Measurements from ENCODE around the gene NUDT16L1.
A peak's percentile ranks its signal among the peaks of the same experiment; 100 is the strongest.

The NUDT16L1 gene

DNA sequence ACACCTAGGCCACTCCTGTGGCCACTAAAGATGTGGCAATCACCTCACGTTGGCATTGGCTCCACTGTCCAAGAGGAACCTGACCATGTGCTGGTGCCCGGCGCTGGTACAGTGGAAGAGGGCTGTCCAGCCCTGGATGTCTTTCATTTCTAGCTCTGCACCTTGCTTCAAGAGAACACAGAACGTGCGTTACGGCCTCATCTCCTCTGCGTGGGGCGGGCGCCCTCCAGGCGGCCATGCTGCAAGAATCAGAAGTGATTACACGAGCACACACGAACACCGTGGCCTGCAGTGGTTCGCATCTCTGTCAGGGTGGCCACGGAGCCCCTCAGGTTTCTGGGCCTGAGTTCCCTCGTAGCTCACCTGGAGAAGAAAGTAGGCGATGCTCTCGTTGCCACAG lies 33.3 kb downstream of the NUDT16L1 start:
- no peak for TF ChIP-seq GATA2 (IDR thresholded peaks at IDR 0.05; ENCODE audit: low read depth, low read length)
- TF ChIP-seq GATA3 (IDR thresholded peaks at IDR 0.05; ENCODE audit: low read depth, low read length): no peak

DNA sequence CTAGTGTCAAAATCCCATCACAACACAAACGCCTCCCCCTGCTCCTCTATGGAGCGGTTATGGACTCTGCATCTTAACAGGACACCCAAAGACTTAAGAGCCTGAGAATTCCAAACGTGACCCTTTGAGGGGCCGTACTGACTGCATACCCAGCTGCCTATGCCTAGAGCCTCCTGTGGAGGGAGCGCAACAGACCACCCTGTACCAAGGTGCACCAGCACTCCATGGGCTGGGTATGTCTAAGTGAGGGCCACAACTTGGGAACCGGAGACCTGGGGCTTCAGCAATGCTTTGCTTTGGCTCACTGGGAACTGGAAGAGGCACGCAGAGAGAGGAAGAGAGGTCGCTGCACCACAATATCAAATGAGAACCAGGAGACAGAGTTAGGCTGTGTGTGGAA lies 35.3 kb downstream of the NUDT16L1 start:
- no peak for TF ChIP-seq GATA3 (IDR thresholded peaks at IDR 0.05; ENCODE audit: low read depth, low read length)
- TF ChIP-seq GATA2 (IDR thresholded peaks at IDR 0.05; ENCODE audit: low read depth, low read length): no peak

DNA sequence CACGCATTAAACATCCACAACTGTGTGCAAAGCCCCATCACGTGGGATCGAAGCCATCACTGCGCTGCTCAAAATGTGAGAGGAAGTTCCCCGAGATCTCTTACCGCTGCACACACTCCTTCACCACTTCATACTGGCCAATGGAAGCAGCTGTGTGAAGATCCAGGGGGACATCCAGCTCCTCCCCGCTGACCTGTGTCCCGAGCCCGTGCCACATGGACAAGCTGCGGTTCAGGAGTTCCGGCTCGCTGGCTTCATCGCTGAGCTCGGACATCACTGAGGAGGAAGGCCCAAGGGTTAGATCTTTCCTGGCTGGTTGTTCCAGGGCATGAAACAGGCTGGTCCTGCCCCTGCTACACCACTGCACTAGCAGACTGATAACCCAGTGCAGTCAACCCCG lies 36.5 kb downstream of the NUDT16L1 start:
- TF ChIP-seq GATA2 (IDR thresholded peaks at IDR 0.05; ENCODE audit: low read depth, low read length): no peak
- TF ChIP-seq GATA3 (IDR thresholded peaks at IDR 0.05; ENCODE audit: low read depth, low read length): no peak

DNA sequence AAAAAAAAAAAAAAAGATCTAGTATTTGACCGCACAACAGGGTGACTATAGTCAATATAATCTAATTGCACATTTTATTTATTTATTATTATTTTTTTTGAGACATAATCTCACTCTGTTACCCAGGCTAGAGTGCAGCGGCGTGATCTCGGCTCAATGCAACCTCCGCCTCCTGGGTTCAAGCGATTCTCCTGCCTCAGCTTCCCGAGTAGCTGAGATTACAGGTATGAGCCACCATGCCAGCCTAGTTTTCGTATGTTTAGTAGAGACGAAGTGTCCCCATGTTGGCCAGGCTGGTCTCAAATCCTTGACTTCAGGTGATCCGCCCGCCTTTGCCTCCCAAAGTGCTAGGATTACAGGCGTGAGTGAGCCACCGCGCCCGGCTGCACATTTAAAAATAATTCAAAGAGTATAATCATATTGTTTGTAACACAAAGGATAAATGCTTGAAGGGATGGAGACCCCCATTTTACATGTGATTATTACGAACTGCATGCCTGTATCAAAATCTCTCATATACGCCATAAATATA lies 39.9 kb downstream of the NUDT16L1 start:
- no peak for TF ChIP-seq GATA3 (IDR thresholded peaks at IDR 0.05; ENCODE audit: low read depth, low read length)
- TF ChIP-seq GATA2 (IDR thresholded peaks at IDR 0.05; ENCODE audit: low read depth, low read length): no peak

DNA sequence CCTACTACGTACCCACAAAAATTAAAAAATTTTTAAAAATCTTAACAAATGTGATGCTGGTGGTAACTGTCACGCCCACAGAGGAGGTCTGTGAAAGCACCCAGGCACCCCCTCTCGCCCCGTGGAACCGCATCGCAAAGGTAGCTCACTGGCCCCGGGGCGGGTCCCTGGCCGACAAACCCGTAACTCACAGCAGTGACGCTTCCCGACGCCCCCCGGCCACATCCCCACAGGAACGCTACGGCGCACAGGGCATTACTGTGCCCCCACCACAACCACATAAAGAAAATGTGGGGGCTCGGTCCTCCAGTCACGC lies 40.3 kb downstream of the NUDT16L1 start:
- TF ChIP-seq GATA3 (IDR thresholded peaks at IDR 0.05; ENCODE audit: low read depth, low read length): no peak
- no peak for TF ChIP-seq GATA2 (IDR thresholded peaks at IDR 0.05; ENCODE audit: low read depth, low read length)

DNA sequence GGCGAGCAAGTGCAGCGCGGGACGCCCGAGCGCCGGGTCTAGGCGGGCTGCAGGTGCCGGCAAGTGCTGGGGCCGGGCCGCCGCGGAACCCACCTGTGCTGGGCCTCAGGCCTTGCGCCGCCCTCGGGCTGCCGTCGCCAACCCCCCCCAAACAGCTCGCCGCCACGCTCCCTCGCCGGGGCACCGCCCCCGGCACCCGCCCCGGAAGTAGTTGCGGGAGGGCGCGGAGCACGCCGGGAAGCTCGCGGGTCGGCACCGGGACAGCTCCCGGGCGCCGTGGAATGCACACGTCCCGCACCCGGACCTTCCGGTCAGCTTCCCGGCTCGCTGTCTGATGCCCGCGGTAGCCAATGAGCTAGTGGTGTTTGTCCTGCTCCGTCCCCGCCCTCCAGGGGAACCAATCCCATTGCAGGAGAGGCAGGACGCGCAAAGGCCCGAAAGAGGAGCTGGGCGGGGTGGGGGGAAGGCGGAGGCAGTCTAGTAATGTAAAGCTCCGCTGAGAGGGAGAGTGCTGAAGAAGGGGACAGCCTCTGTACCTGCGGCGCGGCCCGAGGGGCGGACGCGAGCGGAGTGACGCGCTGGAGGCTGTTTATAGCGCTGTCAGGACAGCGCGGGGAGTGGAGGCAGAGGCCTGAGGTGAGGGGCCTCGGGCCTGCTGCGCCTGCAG lies 40.8 kb downstream of the NUDT16L1 start, which contains the start of the genes ANKS3 and DNAAF8:
Gene ANKS3 (minus strand): TSS at position 209 of the 667 bp plus-strand sequence. CDS start 4,122 bp downstream, outside the sequence.
Gene DNAAF8 (plus strand): TSS at position 475 of the 667 bp plus-strand sequence. CDS start 1,978 bp downstream, outside the sequence.
- TF ChIP-seq GATA3 (IDR thresholded peaks at IDR 0.05; ENCODE audit: low read depth, low read length): no peak
- 0 out of 2 replicates have a peak, but pooled peaks have one; percentile 12 for TF ChIP-seq GATA2 (IDR thresholded peaks at IDR 0.05; ENCODE audit: low read depth, low read length)

DNA sequence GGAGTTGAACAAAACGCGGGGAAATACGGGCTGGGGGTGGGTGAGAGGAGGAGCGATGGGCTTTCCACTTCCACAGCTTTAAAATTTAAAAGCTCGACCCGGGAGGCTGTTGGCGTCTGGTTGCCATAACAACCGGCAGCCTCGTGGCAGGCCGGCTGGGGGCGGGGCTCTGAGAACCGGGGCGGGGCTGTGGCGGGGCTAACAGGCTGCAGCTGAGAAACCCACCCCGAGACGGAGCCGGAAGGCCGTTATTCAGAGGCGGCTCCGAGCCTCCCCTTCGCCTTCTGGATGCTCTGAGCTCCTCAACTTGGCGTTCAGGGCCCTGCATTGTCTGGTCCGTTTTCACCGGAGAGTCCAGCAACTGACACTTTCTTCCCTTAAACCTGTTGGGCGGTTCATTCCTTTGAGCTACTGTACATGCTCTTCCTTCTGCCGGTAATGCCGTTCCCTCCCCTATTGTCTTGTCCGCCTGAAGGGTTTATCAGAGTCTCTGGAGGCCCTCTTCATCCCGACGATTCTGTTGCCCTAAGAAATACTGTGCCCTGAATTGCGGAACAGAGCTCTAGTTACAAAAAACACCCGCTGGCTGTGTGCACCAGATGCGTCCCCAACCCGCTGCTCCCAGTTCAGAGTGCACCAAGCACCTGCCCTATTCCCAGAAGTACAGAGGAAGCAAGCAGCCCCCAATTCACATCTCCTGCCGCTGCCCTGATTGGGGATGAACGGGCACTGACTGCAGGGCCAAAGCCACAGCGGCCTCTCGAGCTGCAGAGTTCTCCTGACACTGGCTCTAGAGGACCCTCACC lies 41.6 kb downstream of the NUDT16L1 start:
- TF ChIP-seq GATA2 (IDR thresholded peaks at IDR 0.05; ENCODE audit: low read depth, low read length): no peak
- no peak for TF ChIP-seq GATA3 (IDR thresholded peaks at IDR 0.05; ENCODE audit: low read depth, low read length)

DNA sequence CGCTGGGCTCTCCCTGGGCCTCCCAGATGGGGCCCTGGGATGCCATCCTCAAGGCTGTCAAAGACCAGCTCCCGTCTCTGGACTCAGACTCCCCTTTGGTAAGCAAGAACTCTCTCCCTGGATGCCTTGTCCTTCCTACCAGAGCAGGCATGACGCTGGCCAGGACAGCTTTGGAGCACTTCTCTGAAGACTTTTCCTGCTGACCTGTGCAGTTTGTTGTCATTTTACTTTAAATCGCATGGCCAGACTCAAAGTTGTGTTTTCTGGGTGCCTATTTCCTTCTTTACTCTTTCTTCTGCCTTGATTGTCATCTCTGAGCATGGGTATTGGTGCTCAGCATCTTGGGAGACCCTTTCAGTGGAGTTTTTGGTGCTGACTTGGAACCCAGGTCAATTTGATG lies 43.2 kb downstream of the NUDT16L1 start:
- TF ChIP-seq GATA3 (IDR thresholded peaks at IDR 0.05; ENCODE audit: low read depth, low read length) (no peak), GATA2 (IDR thresholded peaks at IDR 0.05; ENCODE audit: low read depth, low read length) (no peak)

DNA sequence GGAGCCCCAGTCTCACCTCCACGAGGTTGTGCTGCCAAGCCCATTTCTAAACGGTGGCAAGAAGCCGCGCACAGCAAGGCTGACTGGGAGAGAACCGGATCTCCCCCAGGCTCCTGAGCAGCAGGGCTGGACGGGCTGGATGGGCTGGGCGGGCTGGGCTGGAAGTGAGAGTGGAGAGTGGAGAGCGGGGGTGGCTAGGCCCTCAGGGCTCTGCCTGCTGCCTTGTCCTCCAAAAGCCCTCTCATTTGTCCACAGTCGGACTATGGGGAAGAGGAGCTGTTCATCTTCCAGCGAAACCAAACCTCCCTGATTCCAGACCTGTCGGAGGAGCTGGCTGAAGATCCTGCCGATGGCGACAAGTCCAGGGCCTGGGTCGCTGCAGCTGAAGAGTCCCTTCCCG lies 44.2 kb downstream of the NUDT16L1 start:
- TF ChIP-seq GATA3 (IDR thresholded peaks at IDR 0.05; ENCODE audit: low read depth, low read length): no peak
- no peak for TF ChIP-seq GATA2 (IDR thresholded peaks at IDR 0.05; ENCODE audit: low read depth, low read length)

DNA sequence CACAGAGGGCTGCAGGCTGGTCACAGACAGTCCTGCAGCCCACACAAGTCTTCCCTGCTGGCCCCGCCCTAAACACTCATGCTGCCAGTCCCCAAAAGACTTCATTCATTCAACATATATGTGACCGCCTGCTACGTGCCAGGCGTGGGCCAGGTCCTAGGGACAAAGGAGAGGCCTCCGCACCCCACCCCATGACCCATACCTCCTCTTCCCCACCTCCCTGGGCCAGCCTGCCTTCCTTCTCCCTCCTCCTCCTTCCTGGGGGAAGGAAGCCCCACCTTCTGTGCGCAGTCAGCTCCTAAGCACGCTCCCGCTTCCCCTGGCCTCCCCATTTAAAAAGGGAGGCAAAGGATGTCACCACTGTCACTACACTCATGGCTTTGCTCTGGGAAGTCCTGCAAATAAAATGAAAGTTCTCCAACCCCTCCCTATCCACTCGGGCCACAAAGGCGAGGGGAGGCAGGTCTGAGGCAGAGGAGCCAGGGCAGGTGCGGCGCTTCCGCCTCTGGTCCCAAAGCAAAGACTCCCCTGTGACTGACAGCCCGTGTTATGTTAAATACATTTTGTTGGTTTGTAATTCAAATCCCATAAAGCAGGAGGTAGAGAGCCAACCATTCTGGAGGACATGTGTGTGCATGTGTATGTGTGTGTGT lies 50.0 kb downstream of the NUDT16L1 start:
- TF ChIP-seq GATA2 (IDR thresholded peaks at IDR 0.05; ENCODE audit: low read depth, low read length) (no peak), GATA3 (IDR thresholded peaks at IDR 0.05; ENCODE audit: low read depth, low read length) (no peak)

DNA sequence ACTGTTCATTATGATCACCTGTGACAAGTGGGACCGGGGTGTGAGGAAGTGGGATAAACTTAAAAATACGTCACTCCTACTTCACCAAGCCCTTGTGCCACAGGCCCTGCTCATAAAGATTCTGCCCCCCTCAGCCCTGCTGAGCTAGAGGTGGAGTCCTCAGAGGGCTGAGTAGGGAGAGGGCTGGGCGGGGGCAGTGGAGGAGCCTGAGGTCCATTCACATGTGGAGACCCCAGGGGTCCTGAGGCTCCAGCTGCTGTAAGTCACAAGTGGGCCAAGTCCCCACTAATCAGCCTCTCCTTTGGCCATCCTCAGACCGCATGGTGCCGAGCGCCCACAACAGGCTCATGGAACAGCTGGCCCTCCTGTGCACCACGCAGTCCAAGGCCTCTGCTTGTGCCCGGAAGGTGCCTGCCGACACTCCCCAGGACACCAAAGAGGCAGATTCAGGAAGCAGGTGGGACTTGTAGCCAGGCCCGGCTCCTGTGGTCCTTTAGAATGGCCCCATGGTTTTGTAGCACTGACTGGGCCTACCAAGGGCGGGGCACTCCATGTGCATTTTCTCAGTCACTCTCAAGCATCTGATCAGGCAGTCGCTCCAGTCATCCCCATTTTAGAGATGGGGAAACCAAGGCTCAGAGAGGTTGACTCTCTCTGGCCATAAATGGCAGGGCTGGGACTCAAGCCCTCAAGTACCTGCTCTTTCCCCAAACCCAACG lies 51.4 kb downstream of the NUDT16L1 start:
- TF ChIP-seq GATA2 (IDR thresholded peaks at IDR 0.05; ENCODE audit: low read depth, low read length): no peak
- no peak for TF ChIP-seq GATA3 (IDR thresholded peaks at IDR 0.05; ENCODE audit: low read depth, low read length)

DNA sequence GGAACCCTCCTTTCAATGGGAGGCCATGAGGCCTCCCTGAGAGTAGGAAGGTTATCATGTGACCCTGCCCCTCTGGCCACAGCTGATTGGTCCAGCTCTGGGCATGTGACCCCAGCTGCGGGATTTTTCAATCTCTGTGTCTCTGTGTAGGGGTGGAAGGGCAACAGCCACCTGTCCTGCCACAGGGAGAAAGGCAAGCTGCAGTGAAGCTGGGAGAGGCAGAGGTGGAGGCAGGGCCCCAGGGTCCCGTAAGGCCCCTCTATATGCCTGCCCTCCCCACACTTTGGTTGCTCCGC lies 51.9 kb downstream of the NUDT16L1 start:
- no peak for TF ChIP-seq GATA2 (IDR thresholded peaks at IDR 0.05; ENCODE audit: low read depth, low read length)
- no peak for TF ChIP-seq GATA3 (IDR thresholded peaks at IDR 0.05; ENCODE audit: low read depth, low read length)
